SH-SY5Y (cell line): ENCODE data around the gene EVPL.

Experiments
- GATA2 ChIP-seq: IDR thresholded peaks from 2 replicates; pipeline ENCODE4 v1.6.1; 2011; ENCODE audit warnings: mild to moderate bottlenecking, low read depth, low read length
- GATA3 ChIP-seq: IDR thresholded peaks from 2 replicates; pipeline ENCODE4 v1.6.1; 2011; ENCODE audit warnings: low read depth, mild to moderate bottlenecking, low read length, moderate library complexity

DNA sequence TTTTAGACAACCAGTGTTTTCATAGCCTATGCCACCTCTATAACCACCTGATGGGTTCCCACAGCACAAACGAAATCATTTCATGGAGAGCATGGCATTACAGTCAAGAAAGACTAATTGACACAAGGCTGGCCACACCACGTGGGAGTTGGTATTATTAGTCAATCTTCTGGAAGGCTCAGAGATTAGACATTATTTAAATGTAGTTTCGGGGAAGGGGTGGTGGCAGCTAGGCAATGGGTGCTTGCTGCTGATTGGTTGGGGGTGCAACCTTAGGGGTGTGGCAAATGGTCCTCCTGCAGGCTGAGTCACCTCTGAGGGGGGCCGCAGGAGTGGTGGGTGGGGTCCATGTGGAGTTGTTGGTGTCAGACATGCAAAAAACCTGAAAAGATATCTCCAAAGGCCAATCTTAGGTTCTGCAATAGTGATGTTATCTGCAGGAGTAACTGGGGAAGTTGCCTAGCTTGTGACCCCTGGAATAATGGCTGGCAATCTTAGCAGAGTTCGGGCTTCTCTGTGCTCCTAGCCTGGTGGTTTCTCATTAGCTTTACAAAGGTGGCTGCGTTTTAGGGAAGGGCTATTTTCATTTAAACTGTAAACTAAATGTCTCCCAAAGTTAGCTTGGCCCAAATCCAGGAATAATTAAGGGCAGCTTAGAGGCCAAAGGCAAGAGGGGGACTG is 43.5 kb downstream of the EVPL start:
- TF ChIP-seq GATA2, result no peak
- TF ChIP-seq GATA3, result no peak
